Measurements from ENCODE around the gene HLTF.
"Not testable (repeated sequence)": the region's sequence is repeated elsewhere in the genome, so short reads cannot be mapped to it uniquely, and the experiment has no call there.

Gene HLTF

DNA sequence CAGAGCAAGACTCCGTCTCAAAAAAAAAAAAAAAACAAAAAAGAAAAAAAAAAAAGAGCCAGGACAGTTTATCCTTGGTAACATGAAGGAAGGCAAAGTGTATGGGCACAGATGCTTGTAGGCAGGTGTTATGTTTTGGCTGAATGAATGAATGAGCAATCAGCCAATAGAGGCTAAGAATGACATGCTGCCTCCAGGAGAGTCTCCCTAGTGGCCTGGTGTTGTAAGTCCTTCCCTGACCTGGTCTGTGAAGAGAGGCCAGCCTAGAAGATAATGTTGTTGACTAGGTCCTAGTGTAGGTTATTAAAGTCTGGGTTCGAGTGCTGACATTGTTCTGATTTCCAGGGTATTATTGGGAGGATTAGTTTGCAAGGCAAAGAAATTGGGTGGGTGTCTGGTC, 70.1 kb downstream of the HLTF start:
- no peak for FAIRE-seq

DNA sequence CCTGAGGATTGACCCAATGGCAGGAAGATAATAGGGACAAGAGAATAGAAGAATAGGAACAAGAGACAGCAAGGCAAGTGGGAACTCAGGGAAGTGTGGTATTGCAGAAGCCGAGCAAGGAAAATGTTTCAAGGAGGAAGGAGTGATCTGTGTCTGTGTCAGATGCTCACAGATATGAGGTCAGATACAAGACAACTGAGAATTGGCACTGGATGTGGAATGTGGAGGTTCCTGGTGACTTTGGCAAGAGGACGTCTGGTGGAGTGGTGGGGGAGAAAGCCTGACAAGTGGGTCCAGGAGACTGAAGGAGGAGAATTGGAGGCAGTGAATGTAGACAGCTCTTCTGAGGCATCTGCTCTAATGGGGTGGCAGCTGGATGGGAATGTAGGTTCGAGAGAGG, 70.9 kb downstream of the HLTF start:
- no peak for FAIRE-seq

DNA sequence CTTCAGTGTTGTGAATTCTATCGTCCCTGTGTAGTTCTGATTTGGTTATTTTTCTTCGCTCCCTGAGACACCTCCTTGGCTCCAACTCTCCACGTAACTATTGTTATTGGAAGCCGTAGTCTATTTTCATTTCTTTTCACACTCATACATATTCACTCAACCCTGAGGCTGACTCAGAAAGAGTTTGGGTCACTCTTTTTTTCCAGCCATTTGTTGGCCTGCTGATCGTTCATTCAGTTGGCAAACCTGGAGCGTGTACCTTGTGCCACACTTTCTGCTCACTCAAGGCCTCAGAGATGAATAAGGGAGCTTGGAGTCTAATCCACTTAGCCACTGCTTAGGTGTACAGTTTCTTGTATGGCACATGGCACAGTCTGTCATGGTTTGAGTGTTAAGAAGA, 72.6 kb downstream of the HLTF start:
- FAIRE-seq: no peak

DNA sequence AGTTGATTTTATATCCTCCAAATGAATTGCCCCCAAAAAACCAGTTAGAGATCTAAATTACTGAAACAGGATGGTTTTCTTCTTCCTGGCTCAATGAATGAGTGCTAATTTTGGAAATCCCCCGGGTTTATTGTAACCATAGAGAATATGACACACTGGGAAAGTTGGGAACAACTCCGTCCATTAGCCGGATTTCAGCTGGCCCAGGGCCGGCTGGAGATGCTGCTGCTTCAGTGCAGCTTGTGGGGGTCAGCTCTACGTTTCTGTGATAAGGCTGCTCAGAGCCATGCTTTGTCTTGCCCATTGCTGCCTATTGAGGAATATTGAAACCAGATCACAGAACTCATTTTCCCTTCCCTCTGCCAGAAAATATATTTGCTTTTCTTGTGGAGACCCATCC, 74.7 kb downstream of the HLTF start:
- no peak for FAIRE-seq

DNA sequence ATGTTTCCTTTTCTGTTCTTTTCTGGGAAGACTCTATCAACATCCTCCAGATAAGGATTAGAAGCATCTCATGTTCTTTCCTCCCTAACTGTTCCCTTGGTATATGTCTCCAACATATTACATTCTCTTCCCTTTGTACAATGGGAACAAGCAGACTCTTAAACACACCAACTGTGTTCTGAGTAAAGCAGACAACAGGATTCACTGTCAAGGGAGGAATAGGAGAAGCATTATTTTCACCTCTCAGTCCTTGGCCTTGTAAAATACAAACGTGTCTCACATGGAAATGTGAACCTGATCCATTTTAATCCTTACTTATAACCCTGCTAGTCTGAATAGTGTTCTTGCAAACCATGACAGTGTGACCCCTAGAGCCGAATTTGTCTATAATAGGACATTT, 75.4 kb downstream of the HLTF start:
- FAIRE-seq: no peak

DNA sequence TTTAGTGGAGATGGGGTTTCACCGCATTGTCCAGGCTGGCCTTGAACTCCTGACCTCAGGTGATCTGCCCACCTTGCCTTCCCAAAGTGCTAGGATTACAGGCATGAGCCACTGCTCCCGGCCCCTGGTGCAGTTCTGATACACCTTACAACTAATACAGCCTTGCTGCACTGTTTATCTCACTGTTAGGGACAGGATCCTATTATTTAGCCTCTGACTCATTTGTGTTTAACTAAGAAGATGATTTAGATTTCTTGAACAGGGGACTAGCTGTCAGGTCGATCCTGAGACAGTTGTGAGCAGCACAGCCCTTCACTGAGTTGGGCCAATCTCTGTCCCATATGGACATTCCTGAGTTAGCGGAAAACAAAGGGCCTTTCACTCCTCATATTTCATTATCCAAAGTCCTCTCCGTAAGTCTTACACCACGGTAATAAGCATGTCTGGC, 75.8 kb downstream of the HLTF start:
- FAIRE-seq: no peak

DNA sequence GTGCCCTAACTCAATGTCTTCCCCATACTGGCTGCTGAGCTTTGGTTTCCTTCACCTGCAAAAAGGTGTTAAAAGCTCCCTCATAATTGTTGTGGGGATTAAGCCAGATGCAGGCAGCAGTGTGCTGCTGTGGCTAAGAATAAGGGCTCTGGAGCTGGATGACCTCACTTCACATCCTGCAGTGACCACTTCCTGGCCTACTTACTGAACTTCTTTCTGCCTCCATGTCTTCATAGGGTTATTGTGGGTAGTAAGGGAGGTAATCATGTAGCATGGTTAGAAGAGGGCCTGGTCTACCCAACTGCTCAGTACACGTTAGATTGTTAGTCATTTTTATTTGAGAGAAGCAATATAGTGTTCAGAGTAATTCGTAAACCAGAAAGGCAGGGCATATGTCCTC, 76.6 kb downstream of the HLTF start:
- FAIRE-seq: no peak

DNA sequence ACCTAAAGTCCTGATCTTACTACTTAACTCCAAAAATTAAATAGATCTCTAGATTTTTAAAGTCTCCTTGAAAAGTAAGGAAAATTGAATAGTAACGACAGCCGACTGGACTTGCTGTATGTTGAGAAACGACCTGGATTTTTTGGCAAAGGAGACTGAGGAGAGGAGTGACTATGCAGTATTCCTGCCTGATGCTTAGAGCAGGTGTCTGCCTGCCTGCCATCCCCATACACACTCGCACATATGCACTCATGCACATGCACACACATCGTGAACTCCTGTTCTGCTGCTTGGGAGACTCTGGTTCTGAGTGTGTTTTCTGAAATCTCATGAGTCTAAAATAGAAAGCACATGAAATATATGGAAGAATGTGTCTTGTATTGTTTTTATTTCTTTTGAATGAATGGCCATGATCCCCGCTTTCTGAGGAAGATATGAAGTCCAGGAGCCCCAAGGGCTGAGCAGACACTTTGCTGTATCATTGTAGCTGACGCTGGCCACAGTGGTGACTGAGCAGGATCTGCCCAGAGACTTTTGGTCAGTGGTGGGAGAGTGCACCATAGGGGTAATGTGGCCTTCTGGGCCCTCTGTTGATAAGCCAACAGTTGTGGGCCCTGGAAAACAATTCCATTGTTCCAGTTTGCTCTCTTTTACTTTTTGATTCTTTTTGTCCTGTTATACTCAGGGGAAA, 78.6 kb downstream of the HLTF start:
- no peak for FAIRE-seq

DNA sequence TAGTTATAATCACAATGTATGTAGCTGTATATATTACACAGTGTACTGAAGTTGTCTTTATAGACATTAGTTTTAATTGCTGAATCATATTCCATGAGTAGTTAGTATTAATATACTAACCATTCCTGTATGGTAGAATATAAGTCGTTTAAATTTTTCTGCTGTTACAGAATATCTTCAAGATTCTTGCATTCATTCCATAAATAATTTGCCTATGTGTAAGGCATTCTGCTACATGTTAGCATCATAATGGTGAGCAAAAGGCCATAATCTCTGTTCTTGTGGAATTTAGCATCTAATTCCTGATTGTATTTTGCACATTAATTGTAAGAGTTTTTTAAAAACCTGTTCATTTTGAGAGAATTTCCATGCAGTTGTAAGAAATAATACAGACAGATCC, 80.9 kb downstream of the HLTF start:
- no peak for FAIRE-seq

DNA sequence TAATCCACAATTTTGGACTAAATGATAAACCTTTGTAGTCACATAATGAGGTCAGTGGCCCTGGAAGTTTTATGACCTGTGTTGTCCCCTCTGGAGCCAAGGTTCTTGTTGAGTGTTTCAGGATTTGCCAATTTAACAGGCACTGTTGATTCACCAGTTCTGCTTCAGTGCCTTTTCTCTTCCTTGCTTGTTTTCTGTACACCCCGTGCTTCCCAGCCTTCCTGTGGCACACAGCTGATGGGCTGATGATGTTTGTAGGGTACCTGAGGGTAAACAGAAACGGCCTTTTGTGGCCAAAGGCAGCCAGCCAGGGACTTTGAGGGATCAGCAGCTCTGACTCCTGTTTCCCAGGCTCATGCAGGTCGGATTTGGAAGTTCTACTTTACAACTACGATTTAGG, 81.7 kb downstream of the HLTF start:
- FAIRE-seq: no peak

DNA sequence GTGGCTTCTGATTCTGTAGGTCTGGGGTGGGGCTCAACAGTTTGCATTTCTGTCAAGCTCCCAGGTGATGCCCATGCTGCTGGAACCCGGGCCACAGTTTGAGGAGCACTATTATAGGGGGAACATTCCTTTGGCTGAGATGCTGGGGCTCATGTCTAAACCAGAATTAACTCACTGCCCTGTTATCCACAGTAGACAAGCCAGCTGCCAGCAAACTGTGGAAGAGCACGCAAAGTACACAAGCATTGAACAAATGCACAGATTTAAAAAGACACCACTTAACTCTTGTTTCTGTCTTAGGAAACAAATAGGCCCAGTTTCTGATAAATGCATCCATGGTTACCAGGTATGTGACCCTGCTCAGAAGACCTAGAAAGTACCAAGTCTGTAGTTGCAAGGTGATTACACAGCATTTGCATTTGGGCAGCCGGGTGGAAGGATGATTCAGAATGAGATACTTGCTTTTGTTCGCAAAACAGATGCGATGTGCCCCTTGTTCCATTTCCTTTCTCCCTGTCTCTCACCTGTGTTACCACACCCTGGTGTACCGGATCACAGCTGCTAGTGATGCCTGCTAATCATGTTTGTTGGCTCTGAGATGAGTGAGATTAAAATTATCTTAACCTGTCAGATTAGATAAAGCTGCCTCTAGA, 82.6 kb downstream of the HLTF start:
- no peak for FAIRE-seq

DNA sequence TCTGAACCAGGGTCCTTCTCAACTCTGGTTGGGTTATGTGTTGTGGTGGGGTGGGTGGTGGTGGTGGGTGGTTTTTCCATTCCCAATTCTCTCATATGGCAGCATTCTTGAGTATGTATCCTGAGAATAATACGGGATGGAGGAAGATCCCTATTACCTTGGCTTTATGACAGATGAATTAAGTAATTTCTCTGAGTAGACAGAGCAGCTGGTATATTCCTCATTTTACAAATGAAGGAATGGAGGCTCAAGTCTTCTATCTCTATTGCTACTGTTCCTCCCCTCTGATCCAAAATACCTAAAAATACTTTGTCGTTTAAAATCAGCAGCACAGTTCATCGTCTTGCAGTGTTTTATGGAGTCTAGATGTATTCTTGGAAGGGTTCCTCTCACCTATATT, 84.6 kb downstream of the HLTF start:
- FAIRE-seq: no peak

DNA sequence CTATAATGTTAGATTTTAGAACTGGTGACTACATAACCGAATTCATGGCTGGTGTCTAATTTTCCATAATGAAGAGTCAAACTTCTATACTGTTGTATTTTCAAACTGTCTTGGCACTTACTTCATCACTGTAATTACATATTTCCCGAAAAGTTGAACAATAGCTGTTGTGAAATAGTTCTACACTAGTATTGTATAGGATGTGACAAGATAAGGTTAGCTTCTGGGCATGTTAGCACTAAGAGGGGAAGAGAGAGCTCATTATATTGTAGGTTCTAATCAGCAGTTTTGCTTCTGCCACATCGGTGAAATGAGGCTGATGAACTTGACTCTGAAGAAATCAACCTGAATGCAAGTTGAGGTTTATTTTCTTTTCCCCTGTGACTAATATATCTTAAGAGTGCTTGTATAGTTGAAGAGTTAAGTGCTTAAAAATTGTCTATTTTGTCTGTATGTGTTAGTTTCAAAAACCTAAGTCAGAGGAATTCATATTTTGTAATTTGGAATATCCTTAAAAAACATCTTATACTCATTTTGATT, 86.1 kb downstream of the HLTF start:
- FAIRE-seq: no peak

DNA sequence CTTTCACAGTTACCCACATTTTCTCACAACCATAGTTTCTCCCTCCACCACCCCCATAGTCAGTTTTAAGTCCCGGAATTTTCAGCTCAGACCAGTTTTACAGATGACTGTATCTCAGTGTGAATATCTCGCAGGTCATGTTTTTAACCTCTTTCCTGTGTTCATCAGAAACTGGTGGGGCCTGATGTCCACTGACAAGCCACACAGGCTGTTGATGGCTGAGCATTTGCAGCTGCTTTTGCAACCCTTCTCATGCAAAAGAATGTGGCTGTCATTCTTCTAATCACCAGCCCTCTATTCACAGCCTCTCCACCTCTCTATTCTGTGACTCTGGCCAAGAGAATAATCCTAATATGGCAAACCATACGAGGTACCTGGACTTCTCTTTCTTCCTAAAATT, 86.5 kb downstream of the HLTF start:
- FAIRE-seq: no peak

DNA sequence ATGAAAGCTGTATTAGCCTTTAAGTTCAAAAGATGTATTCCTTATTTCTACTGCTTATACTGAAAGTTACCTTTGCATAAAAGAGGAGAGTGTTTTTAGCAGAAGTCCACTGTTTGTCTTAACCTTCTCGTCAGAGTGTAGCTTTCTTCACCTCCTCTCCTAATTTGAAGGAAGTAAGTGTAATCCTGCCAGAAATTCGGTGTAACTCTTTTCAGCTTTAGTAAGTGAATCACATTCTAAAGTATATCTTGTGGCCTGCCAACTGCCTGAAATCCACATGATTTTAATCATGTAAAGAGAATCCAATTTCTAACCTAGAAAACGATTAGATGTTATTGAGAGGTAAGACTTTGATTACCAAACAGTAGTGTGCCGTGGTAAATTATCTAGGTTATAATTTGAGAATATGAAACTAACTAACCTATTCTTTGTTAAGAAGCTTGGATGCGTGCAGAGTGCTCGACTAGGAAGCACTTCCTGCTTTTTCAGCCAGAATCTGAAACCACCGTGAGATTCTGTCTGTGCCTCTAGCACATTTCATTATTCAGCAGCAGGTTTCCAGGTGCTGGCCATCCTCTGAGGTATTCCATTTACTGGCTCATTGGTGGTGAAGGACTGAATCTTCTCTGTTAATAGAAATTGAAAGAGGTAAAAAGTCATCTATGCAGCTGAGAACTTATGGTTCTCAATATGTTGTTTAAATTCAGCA, 87.5 kb downstream of the HLTF start:
- FAIRE-seq: no peak

DNA sequence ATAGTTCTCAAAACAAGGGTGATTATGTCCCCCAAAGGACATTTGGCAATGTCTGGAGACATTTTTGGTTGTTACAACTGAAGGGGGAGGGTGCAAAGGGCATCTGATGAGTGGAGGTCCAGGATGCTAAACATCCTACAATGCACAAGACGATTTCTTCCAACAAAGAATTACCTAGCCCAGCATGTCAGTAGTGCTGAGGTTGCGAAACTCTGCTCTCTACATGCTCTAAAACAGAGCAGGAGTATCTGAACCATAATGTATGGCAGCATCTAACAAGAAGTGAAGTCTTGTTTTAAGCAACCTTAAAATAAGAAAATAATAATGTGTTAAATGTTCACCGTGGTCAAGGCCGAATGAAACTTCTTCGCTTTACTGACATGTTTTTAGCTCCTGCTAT, 88.0 kb downstream of the HLTF start:
- FAIRE-seq: no peak

DNA sequence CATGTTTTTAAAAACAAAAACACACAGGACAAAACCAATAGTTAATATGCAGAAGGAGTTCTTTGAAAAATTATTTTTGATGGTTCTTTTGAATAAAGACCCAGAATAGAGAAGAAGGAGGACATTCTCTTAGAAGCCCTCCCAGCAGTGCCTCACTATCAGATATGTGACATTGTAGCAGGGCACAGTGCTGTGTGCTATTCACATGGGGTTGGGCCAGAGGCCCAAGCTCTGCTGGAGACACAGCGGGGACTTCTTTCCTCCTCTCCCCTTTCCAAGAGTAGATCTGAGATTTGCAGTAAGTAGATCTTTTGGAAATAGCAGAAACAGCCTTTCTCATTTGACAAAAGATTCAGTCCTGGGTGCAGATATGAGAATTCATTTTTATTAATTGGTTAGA, 88.7 kb downstream of the HLTF start:
- no peak for FAIRE-seq

DNA sequence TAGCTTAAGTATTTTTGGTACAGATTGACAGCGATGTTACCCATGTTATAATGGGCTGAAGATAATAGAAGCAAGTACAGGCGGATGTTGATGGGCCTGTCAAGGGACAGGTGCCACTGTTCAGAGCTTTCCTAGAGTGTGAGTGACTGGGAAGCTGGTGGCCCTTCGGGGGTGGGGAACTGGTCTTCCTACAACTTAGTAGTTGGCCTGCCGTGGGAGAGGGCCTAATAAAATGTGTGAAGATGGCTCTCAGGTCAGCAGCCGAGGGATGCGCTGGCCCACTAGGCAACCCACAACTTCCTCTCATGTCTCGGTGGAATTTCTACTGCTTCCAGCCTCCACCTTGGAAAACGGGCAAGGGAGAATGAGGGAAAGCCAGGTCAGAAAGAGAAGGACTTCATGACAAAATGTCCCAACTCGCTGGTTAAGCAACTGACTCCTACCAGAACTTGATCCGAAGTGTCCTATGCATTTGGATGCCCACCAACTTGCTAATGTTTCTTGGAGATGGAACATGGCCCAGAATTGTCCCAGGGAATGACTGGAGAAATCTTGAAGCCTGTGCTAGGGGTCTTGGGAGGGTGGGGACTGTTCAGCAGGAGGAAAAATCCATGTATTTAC, 93.6 kb downstream of the HLTF start:
- FAIRE-seq: no peak

DNA sequence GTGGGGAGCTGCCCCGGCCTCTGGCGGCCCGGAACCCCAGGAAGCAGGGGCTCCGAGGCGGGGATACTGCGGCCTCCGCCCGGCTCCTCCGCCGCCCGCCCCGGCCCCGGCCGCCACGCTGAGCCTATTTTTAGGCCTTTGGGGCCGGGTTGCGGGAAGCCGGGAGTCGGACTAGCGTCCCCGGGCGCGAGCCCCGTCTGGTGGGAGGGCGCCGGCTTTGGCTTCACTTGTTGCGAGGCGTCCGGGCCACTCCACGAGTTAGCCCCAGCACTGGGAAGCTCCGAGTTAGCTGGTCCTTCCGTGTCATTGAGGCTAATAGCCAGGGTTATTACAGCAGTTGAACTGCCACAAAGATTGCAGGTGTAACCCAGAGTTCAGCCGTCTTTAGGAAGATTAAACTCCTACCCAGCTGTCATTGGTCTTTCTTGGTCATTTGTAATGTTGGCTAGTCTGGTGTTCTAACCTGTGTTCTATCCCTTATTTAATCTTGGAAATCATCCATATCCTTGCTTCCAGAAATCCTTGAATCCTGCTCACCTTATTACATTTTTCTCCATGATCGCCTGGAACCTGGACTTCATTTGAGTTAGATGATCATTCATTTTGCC, 94.2 kb downstream of the HLTF start:
- FAIRE-seq: no peak

DNA sequence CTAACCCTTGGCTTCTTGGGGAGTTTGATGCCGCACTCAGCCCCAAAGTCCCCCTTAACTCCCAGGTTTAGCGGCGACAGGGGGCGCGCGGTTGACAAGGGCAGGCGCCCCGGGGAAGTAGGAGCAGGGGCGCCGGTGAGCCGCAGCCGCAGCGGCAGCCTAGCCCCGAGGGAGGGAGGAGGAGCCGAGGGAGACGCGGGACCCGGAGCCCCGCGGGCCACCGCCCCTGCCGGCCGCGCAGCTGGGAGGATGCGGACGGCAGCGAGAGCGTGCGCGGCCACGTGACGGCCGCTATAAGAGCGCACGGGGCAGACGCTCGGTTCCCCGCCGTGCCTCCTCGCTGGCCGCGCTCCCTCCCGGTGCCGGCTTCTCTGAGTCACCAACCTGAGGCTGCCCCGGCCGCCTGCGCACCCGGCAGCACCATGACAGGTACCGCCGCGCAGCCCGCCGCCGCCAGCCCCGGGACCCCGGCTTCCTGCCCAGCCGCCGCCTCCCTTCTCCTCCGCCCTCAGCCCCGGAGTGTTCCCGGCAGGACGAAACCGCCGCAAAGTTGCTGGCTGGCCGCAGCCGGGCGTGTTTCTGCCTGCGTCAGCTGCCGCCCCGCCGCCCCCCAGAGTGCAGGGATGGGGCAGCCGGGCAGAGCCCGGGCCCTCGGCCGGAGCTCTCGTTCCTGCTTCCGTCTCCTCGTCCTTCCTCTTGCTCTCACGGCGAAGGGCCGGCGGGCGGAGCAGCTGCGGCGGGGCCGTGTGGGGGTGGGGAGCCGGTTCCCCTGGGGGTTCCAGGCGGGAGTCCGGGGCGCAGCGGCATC, 94.9 kb downstream of the HLTF start, which contains the start of gene GYG1:
Gene GYG1 (plus strand): TSS at position 322 of the 808 bp plus-strand sequence. CDS start 101 bp downstream, at position 423.
- FAIRE-seq: no peak

DNA sequence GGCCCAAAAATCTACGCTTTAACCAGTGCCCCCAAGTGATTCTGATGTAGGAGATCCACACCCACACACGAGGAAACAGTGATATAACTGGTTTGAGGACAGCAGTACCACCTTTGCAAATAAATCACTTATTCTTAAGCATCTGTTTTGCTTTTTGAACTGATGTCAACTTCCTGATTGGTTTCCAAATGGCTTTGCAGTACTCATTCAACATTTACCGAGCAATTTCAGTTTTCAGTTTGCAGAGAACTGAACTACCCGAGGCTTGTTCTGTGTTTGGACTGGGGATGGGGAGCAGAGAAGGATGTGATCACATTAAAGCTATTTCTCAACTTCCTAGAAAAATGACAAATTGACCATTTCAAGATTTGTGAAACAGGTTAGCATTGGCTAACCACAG, 96.1 kb downstream of the HLTF start:
- no peak for FAIRE-seq

DNA sequence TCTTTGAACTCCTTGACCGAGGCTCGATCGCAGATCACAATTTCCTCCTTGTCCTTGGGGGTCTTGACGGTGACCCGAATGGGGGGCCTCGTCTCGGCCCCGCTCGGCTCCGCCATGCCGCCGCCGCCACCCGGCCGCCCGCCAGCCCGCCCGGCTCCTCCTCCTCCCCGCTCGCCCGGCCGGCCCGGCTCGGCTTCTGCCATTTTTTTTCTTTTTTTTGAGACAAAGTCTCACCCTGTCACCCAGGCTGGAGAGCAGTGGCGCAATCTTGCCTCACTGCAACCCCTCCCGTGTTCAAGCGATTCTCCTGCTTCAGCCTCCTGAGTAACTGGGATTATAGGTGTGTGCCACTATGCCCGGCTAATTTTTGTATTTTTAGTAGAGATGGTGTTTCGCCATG, 98.8 kb downstream of the HLTF start:
- not testable (repeated sequence) for FAIRE-seq
